ENCODE measurements around the gene ABCC1. TPM values are rescaled to one million over a fixed set of nuclear protein-coding genes. Genes with fewer than 3 reads are reported as not detected.

Gene ABCC1
- total and polyA plus RNA-seq, 2 of the 8 experiments (the other 6 are each of a cell fraction or from before 2014, with no cell fraction given): 42.6 to 66.8 TPM

GRCh38 chr16:16015849-16016248, 66.4 kb downstream of the ABCC1 start (continued):
- TF ChIP-seq SIN3A (conservative IDR thresholded peaks at IDR 0.05 in 1 of 2, IDR thresholded peaks at IDR 0.05 in 1 of 2; ENCODE audit: low read depth in 1 of 2, low read length in 2 of 2): no peak
- TF ChIP-seq HDAC2 (IDR thresholded peaks at IDR 0.05; ENCODE audit: borderline replicate concordance in 1 of 2, low read depth in 2 of 2, low read length in 2 of 2): no peak
- TF ChIP-seq CHD7 (IDR thresholded peaks at IDR 0.05; ENCODE audit: insufficient replicate concordance, low read length): no peak
- no peak for TF ChIP-seq SIRT6 (IDR thresholded peaks at IDR 0.05; ENCODE audit: low read length)
